Mucosa of gallbladder (tissue), 1 donor: ENCODE data around the gene SLC13A4. TPM values are rescaled to one million over a fixed set of nuclear protein-coding genes. Genes with fewer than 3 reads are reported as not detected.

ENCODE experiments used
- total RNA-seq: library from RNA; stranded (reverse); gene quantifications from one replicate; pipeline ENCODE4 v1.2.1, GENCODE V29; 2021
- donor health status: DM: no; HTN: no; CAD: no.

Gene SLC13A4
- total RNA-seq, 1 donor from 2014 or later = not detected

Other genes starting within 250 kb of the SLC13A4 start
- 25.7 TPM for gene CNOT4, start 218.1 kb downstream of the SLC13A4 start, total RNA-seq
- gene NUP205, start 170.3 kb downstream of the SLC13A4 start, total RNA-seq = 30.9 TPM
- 35.2 TPM for gene STMP1, start 65.7 kb downstream of the SLC13A4 start, total RNA-seq
- 13.7 TPM for gene FAM180A, start 20.6 kb upstream of the SLC13A4 start, total RNA-seq
- 110 TPM for gene MTPN, start 249.2 kb upstream of the SLC13A4 start, total RNA-seq